Activated T-helper 2 cell treated with anti-CD3 and anti-CD28 coated beads, Interferon-gamma antibody, Interleukin-2, Interleukin-4, amounts not matched to agents 10 μg/mL and 5 μg/mL and 100 μg/mL, durations not matched to agents 14 hours and 24 hours and 36 hours (primary cell): ENCODE results near the gene CD2AP. TPM values are rescaled to one million over a fixed set of nuclear protein-coding genes. Genes with fewer than 3 reads are reported as not detected.
"Not testable (repeated sequence)": the region's sequence is repeated elsewhere in the genome, so short reads cannot be mapped to it uniquely, and the experiment has no call there.

Source experiments
- DNase-seq: peaks from one replicate; pipeline ENCODE4 v3.0.0; 2021; ENCODE audit warnings: low spot score
- H3K27ac Mint-ChIP-seq: one replicate; pipeline ENCODE4 v1.8.0; 2021; ENCODE audit warnings: mixed read lengths
- H3K27me3 Mint-ChIP-seq: one replicate; pipeline ENCODE4 v1.8.0; 2021; ENCODE audit warnings: low read depth, mixed read lengths
- H3K36me3 Mint-ChIP-seq: one replicate; pipeline ENCODE4 v1.8.0; 2021; ENCODE audit warnings: low read depth, mixed read lengths
- H3K4me1 Mint-ChIP-seq: one replicate; pipeline ENCODE4 v1.8.0; 2021; ENCODE audit warnings: low read depth, mixed read lengths
- H3K4me3 Mint-ChIP-seq: one replicate; pipeline ENCODE4 v1.8.0; 2021; ENCODE audit warnings: low read depth, mild to moderate bottlenecking, moderate library complexity, mixed read lengths
- H3K9me3 Mint-ChIP-seq: one replicate; pipeline ENCODE4 v1.8.0; 2021; ENCODE audit warnings: mixed read lengths
- intact Hi-C: fragments of 100-400 bp; cut with micrococcal nuclease; formaldehyde crosslinking; loops from one replicate; pipeline ENCODE4 v1.15.1; 2023
- total RNA-seq: library from RNA; stranded (reverse); gene quantifications from 2 replicates; pipeline ENCODE4 v1.2.3, GENCODE V29; 2022

The CD2AP gene
- total RNA-seq, 1 donor from 2014 or later: 29.1 TPM

DNA sequence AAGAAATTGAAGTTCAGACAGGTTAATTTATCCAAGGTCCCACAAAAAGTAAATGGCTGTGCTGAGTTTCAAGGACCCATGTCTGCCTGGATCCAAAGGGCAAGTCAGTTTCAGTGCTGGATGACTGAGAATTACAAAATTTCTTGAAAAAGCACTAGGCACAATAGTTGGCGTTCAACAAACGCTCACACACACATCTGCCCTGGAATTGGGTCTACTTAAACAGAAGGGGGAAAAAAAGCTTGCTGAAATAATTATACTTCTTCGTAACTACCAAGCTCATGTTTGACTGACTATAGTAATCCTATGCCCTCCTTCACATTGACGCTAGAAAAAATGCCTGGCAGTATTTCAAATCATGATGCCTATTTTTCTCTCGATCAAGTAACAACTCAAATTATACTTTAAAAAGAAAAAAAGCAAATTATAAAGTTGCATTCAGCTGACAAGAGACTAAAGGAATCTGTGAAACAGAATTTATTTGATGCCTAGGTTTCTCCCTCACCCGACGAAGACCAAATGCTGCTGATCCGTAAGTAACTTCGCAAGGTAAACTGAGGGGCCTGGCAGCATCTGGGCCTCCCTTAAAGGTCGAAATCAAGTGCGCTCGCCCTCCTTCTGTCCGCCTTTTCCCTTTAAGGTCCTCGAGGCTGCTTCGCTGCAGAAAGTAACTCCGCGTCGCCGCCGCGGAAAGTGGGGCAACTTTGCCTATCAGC is 650 bp upstream of the CD2AP start:
- intact Hi-C loops: no loop called here
- H3K9me3 Mint-ChIP-seq: no peaks in the 10 kb centered on the region
- peaks cover 23% of the 10 kb centered on the region for H3K4me1 Mint-ChIP-seq
- H3K4me3 Mint-ChIP-seq: peak overlapping the region; percentile 97
- no peak for DNase-seq
- H3K36me3 Mint-ChIP-seq: peaks cover 3% of the 10 kb centered on the region
- H3K27me3 Mint-ChIP-seq: peaks cover 7% of the 10 kb centered on the region
- H3K27ac Mint-ChIP-seq: peak overlapping the region; percentile 39

DNA sequence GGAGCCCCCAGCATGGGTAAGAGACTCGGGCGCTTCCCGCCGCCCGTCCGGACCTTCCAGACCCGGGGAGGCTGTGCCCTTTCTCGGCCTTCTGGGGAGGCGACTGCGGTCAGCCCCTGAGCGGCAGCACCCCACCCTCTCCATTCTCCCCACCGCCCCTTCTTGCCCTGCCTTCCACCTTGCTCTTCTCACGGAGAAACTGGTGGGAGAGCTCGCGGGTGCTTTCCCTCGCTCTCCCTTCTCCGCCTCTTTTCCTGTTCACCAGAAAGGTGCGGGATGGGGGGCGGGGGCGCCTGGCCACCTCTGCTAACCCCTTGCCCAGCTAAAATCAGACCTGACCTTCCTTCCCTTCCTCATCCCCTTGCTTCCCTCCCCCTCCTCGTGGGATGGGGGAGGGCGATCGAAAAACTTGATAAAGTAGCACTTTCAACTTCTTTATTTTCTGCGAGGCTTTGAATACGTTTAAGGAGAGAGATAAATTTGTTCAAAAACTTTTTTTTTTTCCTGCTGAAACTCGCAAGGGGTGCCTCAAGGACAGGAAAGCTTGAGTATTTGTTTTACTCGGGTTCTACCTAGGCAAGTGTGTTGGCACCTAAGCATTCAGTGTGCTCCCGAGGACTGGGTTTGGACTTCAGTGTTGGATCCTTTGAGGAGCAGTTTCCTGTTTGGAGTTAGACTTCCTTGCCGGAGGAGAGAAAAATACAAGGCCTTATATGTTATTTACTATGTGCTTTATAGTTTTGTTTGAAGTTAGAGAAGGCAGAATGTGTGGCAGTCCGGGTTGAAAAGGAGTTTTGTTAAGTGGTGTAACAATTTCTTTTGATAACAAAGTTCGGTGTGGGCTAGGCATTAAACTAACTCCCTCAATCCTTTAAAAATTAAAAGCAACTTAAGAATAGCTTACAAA is 897 bp downstream of the CD2AP start:
- Mint-ChIP-seq H3K27me3 (peaks cover 2% of the 10 kb centered on the region), H3K9me3 (no peaks in the 10 kb centered on the region), H3K4me1 (peaks cover 29% of the 10 kb centered on the region), H3K36me3 (peaks cover 3% of the 10 kb centered on the region), H3K4me3 (peak overlapping the region; percentile 97), H3K27ac (peak overlapping the region; percentile 95)
- intact Hi-C loops: no loop called here
- no peak for DNase-seq

DNA sequence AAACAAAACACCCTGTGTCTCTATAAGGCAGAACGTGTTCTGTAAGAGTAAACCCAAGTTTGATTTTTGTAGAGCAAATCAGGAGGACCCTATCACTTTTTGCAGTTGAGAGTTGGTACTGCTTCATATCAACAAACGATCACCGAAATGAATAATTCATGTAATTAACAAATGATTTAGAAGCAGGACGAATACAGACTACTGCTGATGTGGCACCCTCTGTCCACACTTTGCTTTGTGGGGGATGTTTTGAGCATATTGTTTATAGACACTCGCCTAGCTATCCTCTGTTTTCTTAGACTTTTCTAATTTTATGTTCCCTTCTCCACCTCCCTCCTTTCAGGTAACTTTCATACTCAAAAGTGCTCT is 1.5 kb downstream of the CD2AP start:
- no peak for DNase-seq
- peaks cover 2% of the 10 kb centered on the region for H3K27me3 Mint-ChIP-seq
- no peaks in the 10 kb centered on the region for H3K9me3 Mint-ChIP-seq
- intact Hi-C loops: no loop called here
- peak overlapping the region; percentile 95 for H3K27ac Mint-ChIP-seq
- H3K4me1 Mint-ChIP-seq: peaks cover 36% of the 10 kb centered on the region
- peaks cover 3% of the 10 kb centered on the region for H3K36me3 Mint-ChIP-seq
- peak overlapping the region; percentile 97 for H3K4me3 Mint-ChIP-seq

DNA sequence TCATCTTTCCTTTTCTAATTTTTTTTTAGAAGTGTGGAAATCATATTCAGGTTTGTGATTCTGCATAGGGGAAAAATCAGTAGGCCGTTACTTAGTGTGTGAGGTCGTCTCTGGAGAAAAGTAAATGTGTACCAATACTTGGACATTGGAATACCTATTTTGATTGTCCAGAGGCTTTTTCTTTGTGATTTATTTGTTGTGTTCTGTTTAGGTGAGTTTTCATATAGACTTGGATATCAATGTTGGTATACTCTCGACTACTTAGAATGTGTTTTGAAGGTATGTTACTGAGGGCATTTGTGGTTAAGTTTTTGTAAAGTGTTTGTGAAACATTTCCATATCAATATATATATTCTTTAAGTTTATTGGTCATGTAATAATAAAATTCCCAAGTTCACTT is 2.3 kb downstream of the CD2AP start:
- H3K36me3 Mint-ChIP-seq: peaks cover 3% of the 10 kb centered on the region
- no peaks in the 10 kb centered on the region for H3K27me3 Mint-ChIP-seq
- peaks cover 41% of the 10 kb centered on the region for H3K4me1 Mint-ChIP-seq
- intact Hi-C loops: no loop called here
- H3K4me3 Mint-ChIP-seq: no peak overlapping the region
- H3K27ac Mint-ChIP-seq: no peak overlapping the region
- DNase-seq: no peak
- H3K9me3 Mint-ChIP-seq: no peaks in the 10 kb centered on the region

DNA sequence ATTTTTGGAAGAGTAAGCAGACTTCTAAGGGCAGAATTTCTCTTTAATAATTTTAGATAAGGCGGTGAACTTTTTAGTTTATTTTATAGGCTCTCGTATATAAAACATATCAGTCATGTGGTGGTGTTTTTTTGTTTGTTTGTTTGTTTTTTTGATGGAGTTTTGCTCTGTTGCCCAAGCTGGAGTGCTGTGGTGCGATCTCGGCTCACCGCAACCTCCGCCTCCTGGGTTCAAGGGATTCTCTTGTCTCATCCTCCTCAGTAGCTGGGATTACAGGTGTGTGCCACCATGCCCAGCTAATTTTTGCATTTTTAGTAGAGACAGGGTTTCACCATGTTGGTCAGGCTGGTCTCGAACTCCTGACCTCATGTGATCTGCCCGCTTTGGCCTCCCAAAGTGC is 3.6 kb downstream of the CD2AP start:
- DNase-seq, H3K27ac Mint-ChIP-seq, intact Hi-C loops, H3K27me3 Mint-ChIP-seq, H3K36me3 Mint-ChIP-seq, H3K4me3 Mint-ChIP-seq, H3K9me3 Mint-ChIP-seq: not testable (repeated sequence)
- peaks cover 45% of the 10 kb centered on the region for H3K4me1 Mint-ChIP-seq

DNA sequence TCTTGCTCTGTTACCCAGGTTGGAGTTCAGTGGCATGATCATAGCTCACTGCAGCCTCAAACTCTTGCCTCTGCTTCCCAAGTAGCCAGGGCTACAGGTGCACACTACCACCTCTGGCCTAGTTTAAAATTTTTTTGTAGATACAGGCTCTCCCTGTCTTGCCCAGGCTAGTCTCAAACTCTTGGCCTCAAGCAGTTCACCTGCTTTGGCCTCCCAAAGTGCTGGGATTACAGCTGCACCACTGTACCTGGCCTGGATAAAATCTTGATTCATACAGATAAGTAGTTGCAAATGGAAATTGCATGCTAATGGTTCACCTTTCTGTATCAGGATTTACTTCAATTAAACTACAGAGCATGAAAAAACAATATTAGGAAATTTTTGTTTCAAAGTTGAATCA is 4.2 kb downstream of the CD2AP start:
- no peak for DNase-seq
- Mint-ChIP-seq H3K4me1 (peaks cover 48% of the 10 kb centered on the region), H3K4me3 (no peak overlapping the region), H3K27me3 (no peaks in the 10 kb centered on the region), H3K36me3 (peaks cover 3% of the 10 kb centered on the region), H3K27ac (no peak overlapping the region), H3K9me3 (no peaks in the 10 kb centered on the region)
- intact Hi-C loops: no loop called here

DNA sequence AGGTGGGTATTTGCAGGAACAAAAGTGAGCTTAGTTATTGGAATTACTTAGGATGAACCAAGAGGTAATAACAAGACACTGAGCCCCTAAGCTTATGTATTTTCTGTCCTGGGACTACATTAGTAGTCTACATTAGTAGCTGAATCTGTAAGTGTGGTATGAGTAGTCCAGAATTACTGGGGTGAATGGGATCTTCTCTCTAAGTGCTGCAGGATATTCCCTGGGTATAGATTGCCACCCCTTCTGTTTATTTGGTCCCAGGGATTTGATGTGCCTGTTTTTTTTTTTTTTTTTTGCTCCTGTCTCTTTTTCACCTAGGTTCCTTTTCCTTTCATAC is 5.9 kb downstream of the CD2AP start:
- intact Hi-C loops: no loop called here
- DNase-seq: no peak
- Mint-ChIP-seq H3K27ac (no peak overlapping the region), H3K4me1 (peaks cover 48% of the 10 kb centered on the region), H3K4me3 (no peak overlapping the region), H3K27me3 (no peaks in the 10 kb centered on the region), H3K36me3 (peaks cover under 1% of the 10 kb centered on the region), H3K9me3 (no peaks in the 10 kb centered on the region)

DNA sequence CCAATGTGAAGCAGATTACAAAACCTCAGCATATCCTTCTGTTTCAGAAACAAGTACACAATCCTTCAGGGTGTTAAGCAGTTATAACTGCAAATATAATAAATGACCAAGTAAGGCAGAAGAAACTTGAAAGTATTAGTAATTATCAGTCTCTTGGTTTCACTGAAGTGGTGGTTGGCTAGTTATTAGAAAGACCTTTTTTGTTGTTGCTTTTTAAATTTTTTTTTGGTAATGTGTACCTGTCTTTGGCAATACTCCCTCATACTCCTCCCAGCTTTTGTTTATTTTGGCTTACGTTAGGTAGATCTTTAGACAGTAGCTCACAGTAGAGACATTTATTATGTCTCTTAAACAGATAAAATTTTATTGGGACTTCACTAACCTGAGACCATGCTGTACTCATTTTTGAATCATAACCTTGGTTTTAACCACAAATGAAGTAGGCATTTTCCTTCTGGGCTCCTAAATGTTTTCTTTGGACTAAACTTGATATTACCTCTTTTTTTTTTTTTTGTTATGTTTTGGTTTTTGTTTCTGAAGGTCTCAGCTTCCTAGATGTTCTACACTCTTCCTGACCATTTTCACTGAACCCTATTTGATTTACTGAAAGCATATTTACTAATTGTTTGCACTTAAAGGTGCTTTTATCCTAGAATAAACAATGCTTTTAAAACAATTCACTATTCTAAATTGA is 6.4 kb downstream of the CD2AP start:
- Mint-ChIP-seq H3K27me3 (no peaks in the 10 kb centered on the region), H3K4me3 (no peak overlapping the region), H3K4me1 (peaks cover 45% of the 10 kb centered on the region), H3K36me3 (no peaks in the 10 kb centered on the region), H3K27ac (no peak overlapping the region), H3K9me3 (no peaks in the 10 kb centered on the region)
- no peak for DNase-seq
- intact Hi-C loops: no loop called here

DNA sequence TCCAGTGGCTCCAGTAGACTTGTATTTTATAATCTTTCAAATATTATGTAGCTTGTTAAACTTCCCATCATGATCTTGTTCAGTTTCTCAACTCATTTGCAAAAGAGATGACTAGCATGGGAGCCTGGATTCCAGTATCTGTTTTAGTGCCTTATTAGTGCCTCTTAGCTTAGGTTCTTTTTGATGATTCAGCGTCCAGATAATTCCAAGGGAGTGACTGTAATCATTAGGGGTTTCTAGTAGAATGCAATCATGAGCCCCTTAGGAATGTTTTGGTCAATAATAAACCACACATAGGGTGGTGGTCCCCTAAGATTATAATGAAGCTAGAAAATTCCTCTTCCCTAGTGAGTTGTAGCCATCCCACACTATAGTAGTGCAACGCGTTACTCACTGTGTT is 7.0 kb downstream of the CD2AP start:
- H3K4me3 Mint-ChIP-seq: no peak overlapping the region
- no peaks in the 10 kb centered on the region for H3K27me3 Mint-ChIP-seq
- intact Hi-C loops: no loop called here
- peaks cover 38% of the 10 kb centered on the region for H3K4me1 Mint-ChIP-seq
- H3K9me3 Mint-ChIP-seq: no peaks in the 10 kb centered on the region
- H3K27ac Mint-ChIP-seq: no peak overlapping the region
- DNase-seq: no peak
- no peaks in the 10 kb centered on the region for H3K36me3 Mint-ChIP-seq

DNA sequence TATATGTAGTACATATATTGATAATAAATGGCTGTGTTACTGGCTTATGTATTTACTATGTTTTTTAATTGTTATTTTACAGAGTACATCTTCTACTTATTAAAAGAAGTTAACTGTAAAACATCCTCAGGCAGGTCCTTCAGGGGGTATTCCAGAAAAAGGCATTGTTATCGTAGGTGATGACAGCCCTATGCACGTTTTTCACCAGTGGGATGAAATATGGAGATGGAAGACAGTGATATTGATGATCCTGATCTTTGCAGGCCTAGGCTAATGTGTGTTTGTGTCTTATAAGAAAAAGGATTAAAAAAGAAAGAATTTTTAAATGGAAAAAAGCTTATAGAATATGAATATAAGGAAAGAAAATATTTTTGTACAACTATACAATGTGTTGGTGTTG is 7.5 kb downstream of the CD2AP start:
- no peak overlapping the region for H3K4me3 Mint-ChIP-seq
- no peaks in the 10 kb centered on the region for H3K27me3 Mint-ChIP-seq
- no peaks in the 10 kb centered on the region for H3K9me3 Mint-ChIP-seq
- DNase-seq: no peak
- H3K36me3 Mint-ChIP-seq: no peaks in the 10 kb centered on the region
- peaks cover 35% of the 10 kb centered on the region for H3K4me1 Mint-ChIP-seq
- no peak overlapping the region for H3K27ac Mint-ChIP-seq
- intact Hi-C loops: no loop called here

DNA sequence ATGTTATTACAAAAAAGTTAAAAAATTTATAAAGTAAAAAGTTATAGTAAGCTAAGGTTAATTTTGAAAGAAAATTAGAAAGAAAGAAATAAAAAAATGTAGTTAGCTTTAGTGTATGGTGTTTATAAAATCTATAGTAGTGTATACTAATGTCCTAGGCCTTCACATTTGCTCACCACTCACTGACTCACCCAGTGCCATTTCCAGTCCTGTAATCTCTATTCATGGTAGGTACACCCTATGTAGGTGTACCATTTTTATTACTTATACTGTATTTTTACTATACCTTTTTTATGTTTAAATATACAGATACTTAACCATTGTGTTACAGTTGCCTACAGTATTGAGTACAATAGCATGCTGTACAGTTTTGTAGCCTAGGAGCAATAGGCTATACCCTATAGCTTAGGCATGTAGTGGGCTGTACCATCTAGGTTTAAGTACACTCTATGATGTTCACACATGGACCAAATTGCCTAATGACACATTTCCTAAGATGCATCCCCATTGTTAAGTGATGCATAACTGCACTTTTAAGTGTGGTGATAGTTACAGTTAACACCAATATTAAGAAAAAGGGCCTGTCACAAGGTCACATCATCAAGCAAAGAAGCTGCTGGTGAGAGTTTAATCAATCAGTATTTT is 8.0 kb downstream of the CD2AP start:
- no peaks in the 10 kb centered on the region for H3K36me3 Mint-ChIP-seq
- peaks cover 32% of the 10 kb centered on the region for H3K4me1 Mint-ChIP-seq
- no peak overlapping the region for H3K27ac Mint-ChIP-seq
- H3K27me3 Mint-ChIP-seq: no peaks in the 10 kb centered on the region
- no peaks in the 10 kb centered on the region for H3K9me3 Mint-ChIP-seq
- intact Hi-C loops: no loop called here
- no peak for DNase-seq
- no peak overlapping the region for H3K4me3 Mint-ChIP-seq

DNA sequence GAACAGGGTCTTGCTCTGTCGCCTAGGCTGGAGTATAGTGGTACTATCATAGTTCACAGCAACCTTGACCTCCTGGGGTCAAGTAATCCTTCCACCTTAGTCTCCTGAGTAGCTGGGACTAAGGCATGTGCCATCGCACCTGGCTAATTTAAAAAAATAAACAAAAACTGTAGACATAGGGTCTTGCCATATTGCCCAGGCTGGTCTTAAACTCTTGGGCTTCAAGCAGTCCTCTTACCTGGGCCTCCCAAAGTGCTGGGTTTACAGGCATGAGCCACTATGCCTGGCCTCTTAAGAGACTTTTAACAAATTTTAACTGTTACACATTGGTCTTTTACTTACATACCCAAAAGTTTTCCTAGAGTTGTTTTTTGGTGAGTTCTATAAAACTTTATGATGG is 12.4 kb downstream of the CD2AP start:
- peaks cover 9% of the 10 kb centered on the region for H3K4me1 Mint-ChIP-seq
- intact Hi-C loops: no loop called here
- H3K27me3 Mint-ChIP-seq: no peaks in the 10 kb centered on the region
- H3K4me3 Mint-ChIP-seq: no peak overlapping the region
- H3K36me3 Mint-ChIP-seq: no peaks in the 10 kb centered on the region
- no peak for DNase-seq
- H3K9me3 Mint-ChIP-seq: no peaks in the 10 kb centered on the region
- no peak overlapping the region for H3K27ac Mint-ChIP-seq
